Aorta (tissue), 5 donors: ENCODE data around the gene PSMD3. TPM values are rescaled to one million over a fixed set of nuclear protein-coding genes. Genes with fewer than 3 reads are reported as not detected.
A peak's percentile ranks its signal among the peaks of the same experiment; 100 is the strongest.
"Not testable (repeated sequence)": the region's sequence is repeated elsewhere in the genome, so short reads cannot be mapped to it uniquely, and the experiment has no call there.

Experiments used
- ATAC-seq: fragments of 200-7000 bp; cut with Tn5 transposase; one replicate; pipeline ENCODE4 v1.9.1; 2022; ENCODE audit warnings: moderate library complexity; ENCODE audit not compliant: low FRiP score
- DNase-seq, 2 donors: peaks; one replicate each; pipeline ENCODE4 v3.0.0-alpha.2; 2020
- H3K27ac ChIP-seq, 2 donors: one replicate each; pipeline ENCODE4 v1.5.1; 2013; ENCODE audit warnings: low read length in 2 of 2, mild to moderate bottlenecking in 2 of 2, moderate library complexity in 2 of 2, control low read depth in 1 of 2, inconsistent platforms in 1 of 2, low read depth in 1 of 2
- H3K27me3 ChIP-seq, 2 donors: one replicate each; pipeline ENCODE4 v1.6.1; 2013; ENCODE audit warnings: control low read depth in 1 of 2, low read length in 1 of 2, mild to moderate bottlenecking in 1 of 2, moderate library complexity in 1 of 2; ENCODE audit not compliant: insufficient read depth in 2 of 2, control insufficient read depth in 1 of 2
- H3K36me3 ChIP-seq, 2 donors: one replicate each; pipeline ENCODE4 v1.6.1; 2013; ENCODE audit warnings: control low read depth in 1 of 2, low read length in 1 of 2, mild to moderate bottlenecking in 1 of 2; ENCODE audit not compliant: insufficient read depth in 2 of 2, control insufficient read depth in 1 of 2
- H3K4me1 ChIP-seq, 2 donors: one replicate each; pipeline ENCODE4 v1.6.1; 2013; ENCODE audit warnings: low read length in 2 of 2, control low read depth in 1 of 2, mild to moderate bottlenecking in 1 of 2, moderate library complexity in 1 of 2; ENCODE audit not compliant: insufficient read depth in 2 of 2, control insufficient read depth in 1 of 2
- H3K4me3 ChIP-seq, 2 donors: one replicate each; pipeline ENCODE4 v1.5.1; 2013; ENCODE audit warnings: low read length in 2 of 2, control low read depth in 1 of 2, mild to moderate bottlenecking in 1 of 2
- H3K9me3 ChIP-seq: one replicate; pipeline ENCODE4 v1.6.1; 2013; ENCODE audit warnings: mild to moderate bottlenecking, low read length; ENCODE audit not compliant: control insufficient read depth
- WGBS, 2 donors: extraction: QIAGEN DNeasy Blood & Tissue Kit; methylation state at CpG; one replicate each; pipeline ENCODE4 v1.1.7; 2013; 5-methylcytosine and 5-hydroxymethylcytosine counted together
- intact Hi-C, 2 donors: fragments of 100-400 bp; cut with DNase I; formaldehyde crosslinking; loops; one replicate each; pipeline versions ENCODE4 v1.14.2 to v1.15.0; 2022
- polyA plus RNA-seq, 2 donors: library from polyadenylated mRNA; stranded (reverse); fragments of 200-250 nt; gene quantifications; one replicate each; pipeline ENCODE4 v1.2.3, GENCODE V29; 2013
- total RNA-seq, 2 donors: library from RNA; stranded (reverse); fragmentation: NEBNext Ultra II Directional; extraction: Animal tissue kit (Norgen Biotek cat#: 25700); gene quantifications; one replicate each; pipeline ENCODE4 v1.2.1, GENCODE V29; 2021
- donor health status: healthy with polysubstance abuse.
- donor health status: Bipolar disorder and iron deficiency.
- donor health status: DM: no; HTN: no; CAD: no.
- donor health status: DM: no; HTN: no; CAD: no.
- donor health status: DM: yes; HTN: yes; CAD: no.

PSMD3 gene
- total and polyA plus RNA-seq, 4 donors: 27.0 to 60.9 (median 59.9) TPM

GRCh38 chr17:40012017-40012647, 31.5 kb downstream of the PSMD3 start:
- H3K4me3 ChIP-seq, ATAC-seq, H3K4me1 ChIP-seq, H3K9me3 ChIP-seq, H3K27ac ChIP-seq, H3K27me3 ChIP-seq, H3K36me3 ChIP-seq, DNase-seq: not testable (repeated sequence)
- WGBS, 2 donors: 77 to 81% methylated on average over 20 to 21 of the region's 22 CpGs
- intact Hi-C loops: loop anchor here in 1 of 2 donors (10.0 kb wide), 1 partner anchor 273 kb away; the partner anchor contains the start of gene CDC6

GRCh38 chr17:40014375-40014980, 33.9 kb downstream of the PSMD3 start:
- Histone ChIP-seq H3K4me3 (no peak overlapping the region), H3K4me1 (no peaks in the 10 kb centered on the region), H3K36me3 (no peaks in the 10 kb centered on the region), H3K9me3 (no peaks in the 10 kb centered on the region), H3K27ac (no peak overlapping the region), H3K27me3 (no peaks in the 10 kb centered on the region)
- intact Hi-C loops: loop anchor here in 1 of 2 donors (10.0 kb wide), 1 partner anchor 270 kb away; the partner anchor contains the start of gene CDC6
- ATAC-seq (peak; percentile 39), DNase-seq (no peak)
- WGBS, 2 donors: 62 to 67% methylated on average over 18 of the region's 18 CpGs

GRCh38 chr17:40015005-40015997, 34.7 kb downstream of the PSMD3 start, which contains the start of gene CSF3:
TSS of gene CSF3 (plus strand) at chr17:40015440. CDS start at chr17:40015475, 35 bp downstream.
- Histone ChIP-seq H3K36me3 (no peaks in the 10 kb centered on the region), H3K9me3 (no peaks in the 10 kb centered on the region), H3K4me1 (no peaks in the 10 kb centered on the region), H3K27me3 (no peaks in the 10 kb centered on the region), H3K4me3 (no peak within 1 kb of the TSS), H3K27ac (no peak within 1 kb of the TSS)
- intact Hi-C loops: loop anchor here (5.0 to 10.0 kb wide), 3 partner anchors 72 to 270 kb away; partner anchors contain the start of gene CDC6 (in 1 of the 2)
- ATAC-seq (no peak), DNase-seq (peak in 1 of 2 donors; percentile 79)
- WGBS, 2 donors: 78 to 84% methylated on average over 20 of the region's 20 CpGs

GRCh38 chr17:40015998-40016985, 35.7 kb downstream of the PSMD3 start:
- WGBS, 2 donors: 81 to 84% methylated on average over 25 to 26 of the region's 26 CpGs
- ATAC-seq (no peak), DNase-seq (no peak)
- Histone ChIP-seq H3K4me3 (no peak overlapping the region), H3K9me3 (no peaks in the 10 kb centered on the region), H3K27ac (no peak overlapping the region), H3K27me3 (no peaks in the 10 kb centered on the region), H3K4me1 (no peaks in the 10 kb centered on the region), H3K36me3 (no peaks in the 10 kb centered on the region)
- intact Hi-C loops: loop anchor here (5.0 to 10.0 kb wide), 3 partner anchors 71 to 269 kb away; partner anchors contain the start of gene CDC6 (in 1 of the 2)

- no peaks in the 10 kb centered on the region for H3K9me3 ChIP-seq
- no peak overlapping the region for H3K27ac ChIP-seq
- intact Hi-C loops: loop anchor here (5.0 to 10.0 kb wide), 3 partner anchors 70 to 267 kb away; partner anchors contain the start of gene CDC6 (in 1 of the 2)
- ATAC-seq: no peak
- H3K4me3 ChIP-seq: no peak overlapping the region
- H3K4me1 ChIP-seq: no peaks in the 10 kb centered on the region
- H3K27me3 ChIP-seq: no peaks in the 10 kb centered on the region
- no peak for DNase-seq
- WGBS, 2 donors: 25 to 38% methylated on average over 15 of the region's 15 CpGs
- no peaks in the 10 kb centered on the region for H3K36me3 ChIP-seq
Measured at GRCh38 chr17:40017422-40018080, 36.9 kb downstream of the PSMD3 start.

GRCh38 chr17:40018211-40019121, 37.9 kb downstream of the PSMD3 start:
- no peaks in the 10 kb centered on the region for H3K36me3 ChIP-seq
- no peak overlapping the region for H3K27ac ChIP-seq
- no peaks in the 10 kb centered on the region for H3K27me3 ChIP-seq
- 19% methylated on average over 15 of the region's 15 CpGs for WGBS, 2 donors
- no peak overlapping the region for H3K4me3 ChIP-seq
- DNase-seq (peak in 1 of 2 donors; percentile 80), ATAC-seq (no peak)
- H3K4me1 ChIP-seq: no peaks in the 10 kb centered on the region
- no peaks in the 10 kb centered on the region for H3K9me3 ChIP-seq
- intact Hi-C loops: loop anchor here (5.0 to 10.0 kb wide), 3 partner anchors 69 to 266 kb away; partner anchors contain the start of gene CDC6 (in 1 of the 2)
